ENCODE data around the gene ZNF575. TPM values are rescaled to one million over a fixed set of nuclear protein-coding genes. Genes with fewer than 3 reads are reported as not detected.

The ZNF575 gene, protein sequence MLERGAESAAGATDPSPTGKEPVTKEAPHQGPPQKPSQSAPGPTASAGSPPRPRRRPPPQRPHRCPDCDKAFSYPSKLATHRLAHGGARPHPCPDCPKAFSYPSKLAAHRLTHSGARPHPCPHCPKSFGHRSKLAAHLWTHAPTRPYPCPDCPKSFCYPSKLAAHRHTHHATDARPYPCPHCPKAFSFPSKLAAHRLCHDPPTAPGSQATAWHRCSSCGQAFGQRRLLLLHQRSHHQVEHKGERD
- total RNA-seq: 0.81 TPM

DNA sequence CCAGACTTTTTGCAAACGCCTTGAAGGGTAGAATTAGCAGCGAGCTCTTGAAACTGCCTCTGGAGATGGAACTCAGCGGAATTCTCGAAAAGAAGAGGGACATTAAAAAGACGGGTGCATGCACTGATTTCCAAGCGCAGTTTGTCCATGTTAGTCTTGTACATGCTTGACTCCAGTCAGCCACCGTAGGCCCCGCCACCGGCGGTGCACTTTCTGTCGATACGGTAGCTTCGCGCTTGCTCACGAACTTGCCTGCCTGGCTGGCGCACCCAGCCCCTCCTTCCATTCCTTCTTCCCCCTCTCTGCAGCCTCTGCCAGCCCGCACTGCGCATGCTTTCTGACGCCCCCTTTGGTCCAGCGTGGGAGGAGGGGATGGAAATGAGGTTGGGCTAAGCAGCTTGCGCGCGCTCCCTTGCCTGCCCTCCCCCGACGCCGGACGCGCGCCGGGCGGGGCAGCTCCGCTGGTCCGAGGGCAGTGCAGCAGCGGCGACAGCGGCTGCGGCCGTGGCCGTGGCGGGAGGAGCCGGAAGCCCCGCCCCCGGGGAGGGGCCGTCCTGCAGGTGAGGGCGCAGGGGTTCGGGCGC lies at the start of gene ZNF575:
TSS of gene ZNF575 (plus strand) at position 227 of the 584 bp plus-strand sequence. CDS start 1,235 bp downstream, outside the sequence.
- peak; percentile 74 to 93 (median 91) for DNase-seq (ENCODE audit: low read depth in 2 of 3, low spot score in 2 of 3)

DNA sequence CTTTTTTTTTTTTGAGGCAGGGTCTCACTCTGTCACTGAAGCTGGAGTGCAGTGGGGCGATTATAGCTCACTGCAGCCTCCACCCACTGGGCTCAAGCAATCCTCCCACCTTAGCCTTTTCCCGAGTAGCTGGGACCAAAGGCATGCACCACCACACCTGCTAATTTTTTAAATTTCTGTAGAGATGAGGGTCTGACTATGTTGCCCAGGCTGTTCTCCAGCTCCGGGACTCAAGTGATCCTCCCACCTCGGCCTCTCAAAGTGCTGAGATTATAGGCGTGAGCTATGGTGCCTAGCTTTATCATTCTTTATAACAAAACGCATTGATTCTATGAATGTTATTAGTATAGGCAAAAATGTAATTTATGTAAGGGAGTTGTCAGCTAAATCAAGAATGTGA lies 49.7 kb upstream of the ZNF575 start:
- no peak for DNase-seq (ENCODE audit: low read depth in 2 of 3, low spot score in 2 of 3)

DNA sequence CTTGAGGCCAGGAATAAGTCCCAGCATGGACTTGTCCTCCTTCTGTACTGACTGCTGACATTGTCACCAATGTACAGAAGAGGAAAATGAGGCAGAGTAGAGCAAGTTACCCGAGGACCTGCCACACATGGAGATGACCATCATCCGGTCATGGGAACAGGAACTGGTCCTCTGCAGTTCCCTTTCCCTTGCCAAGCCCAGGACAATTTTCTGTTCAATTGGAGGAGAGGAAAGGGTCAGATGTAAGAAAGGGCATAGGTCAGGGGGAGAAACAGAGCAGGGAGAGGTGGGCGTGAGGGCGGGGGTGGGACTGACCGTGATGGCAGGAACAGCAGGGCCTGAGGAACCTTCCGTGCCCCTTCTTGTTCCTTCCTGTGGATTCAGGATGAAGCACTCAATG lies 47.0 kb upstream of the ZNF575 start:
- no peak for DNase-seq (ENCODE audit: low read depth in 2 of 3, low spot score in 2 of 3)

DNA sequence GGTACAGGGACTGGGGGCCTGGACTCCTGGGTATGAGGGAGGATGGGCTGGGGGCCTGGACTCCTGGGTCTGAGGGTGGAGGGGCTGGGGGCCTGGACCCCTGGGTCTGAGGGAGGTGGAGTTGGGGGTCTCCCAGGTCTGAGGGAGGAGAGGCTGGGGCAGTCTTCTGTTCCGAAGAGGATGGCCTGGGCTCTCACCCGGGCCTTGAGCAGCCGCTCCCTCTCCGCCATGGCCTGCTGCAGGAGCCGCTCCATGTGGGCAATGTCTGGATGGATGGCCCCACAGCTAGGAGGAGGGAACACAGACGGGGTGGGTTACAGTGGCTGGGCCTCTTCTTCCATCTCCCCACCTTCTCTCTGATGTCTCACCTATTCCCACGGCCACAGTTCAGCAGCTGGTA lies 46.6 kb upstream of the ZNF575 start:
- no peak for DNase-seq (ENCODE audit: low read depth in 2 of 3, low spot score in 2 of 3)

DNA sequence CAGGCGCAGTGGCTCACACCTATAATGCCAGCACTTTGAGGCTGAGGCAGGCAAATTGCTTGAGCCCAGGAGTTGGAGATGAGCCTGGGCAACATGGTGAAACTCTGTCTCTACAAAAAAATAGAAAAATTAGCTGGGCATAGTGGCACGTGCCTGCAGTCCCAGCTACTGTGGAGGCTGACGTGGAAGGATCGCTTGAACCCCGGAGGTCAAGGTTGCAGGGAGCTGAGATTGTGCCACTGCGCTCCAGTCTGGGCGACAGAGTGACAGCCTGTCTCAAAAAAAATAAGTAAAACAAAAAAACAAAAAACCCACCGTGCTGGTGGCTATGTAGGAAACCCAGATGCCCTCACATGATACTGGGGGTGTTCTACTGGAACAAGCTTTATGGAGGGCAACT lies 44.8 kb upstream of the ZNF575 start:
- no peak for DNase-seq (ENCODE audit: low read depth in 2 of 3, low spot score in 2 of 3)

DNA sequence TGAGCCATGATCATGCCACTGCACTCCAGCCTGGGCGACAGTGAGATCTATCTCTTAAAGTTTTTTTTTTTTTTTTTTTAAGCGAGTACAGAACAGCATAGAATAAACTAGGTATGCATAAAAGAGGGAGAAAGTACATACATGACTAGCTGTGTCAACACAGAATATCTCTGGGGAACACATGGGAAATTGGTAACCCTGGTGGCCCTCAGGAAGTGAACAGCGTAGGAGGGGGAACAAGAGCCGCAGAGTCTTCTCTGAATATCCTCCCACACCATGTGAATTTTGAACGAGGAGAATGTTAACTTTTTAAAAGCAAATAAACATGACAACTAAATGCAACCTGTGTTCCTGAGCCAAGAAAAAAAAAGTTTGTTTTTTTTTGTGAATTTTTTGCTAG lies 43.7 kb upstream of the ZNF575 start:
- DNase-seq (ENCODE audit: low read depth in 2 of 3, low spot score in 2 of 3): peak in 1 of 3 donors; percentile 34

DNA sequence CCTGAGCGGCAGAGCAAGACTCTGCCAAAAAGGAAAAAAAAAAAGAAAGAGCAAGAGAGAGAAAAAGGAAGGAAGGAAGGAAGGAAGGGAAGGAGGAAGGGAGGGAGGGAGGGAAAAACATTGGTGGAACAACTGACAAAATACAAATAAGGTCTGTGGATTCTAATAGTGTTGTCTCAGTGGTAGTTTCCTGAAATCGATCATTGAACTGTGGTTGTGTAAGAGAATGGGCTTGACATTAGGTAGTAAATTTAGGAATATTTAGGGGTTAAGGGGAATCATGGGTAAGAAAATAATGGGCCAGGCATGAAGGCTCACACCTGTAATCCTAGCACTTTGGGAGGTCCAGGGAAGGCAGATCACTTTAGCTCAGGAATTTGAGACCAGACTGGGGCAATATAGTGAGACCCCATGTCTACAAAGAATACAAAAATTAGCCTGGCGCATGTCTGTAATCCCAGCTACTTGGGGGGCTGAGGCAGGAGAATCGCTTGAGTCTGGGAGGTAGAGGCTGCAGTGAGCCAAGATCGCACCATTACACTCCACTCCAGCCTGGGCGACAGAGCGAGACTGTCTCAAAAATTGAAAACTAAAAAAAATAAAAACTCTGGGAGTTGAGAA lies 42.9 kb upstream of the ZNF575 start:
- DNase-seq (ENCODE audit: low read depth in 2 of 3, low spot score in 2 of 3): no peak

DNA sequence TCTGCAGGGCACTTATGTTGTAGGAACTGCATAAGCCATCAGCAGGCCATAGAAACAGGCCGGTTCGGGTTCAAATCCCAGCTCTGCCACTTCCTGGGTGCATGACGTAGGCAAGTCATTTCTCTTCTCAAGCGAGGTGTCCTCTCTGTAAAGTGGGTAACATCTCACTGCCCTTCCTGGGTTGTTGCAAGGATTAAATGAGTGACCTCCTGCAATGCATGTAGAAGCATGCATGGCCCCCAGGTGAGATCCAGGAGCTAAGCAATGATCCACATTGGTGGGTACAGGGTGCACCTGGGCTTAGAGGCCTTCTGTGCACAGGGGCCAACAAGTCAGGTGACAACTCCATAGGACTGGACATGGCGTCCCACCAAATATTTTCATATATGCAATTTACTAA lies 42.2 kb upstream of the ZNF575 start:
- no peak for DNase-seq (ENCODE audit: low read depth in 2 of 3, low spot score in 2 of 3)

DNA sequence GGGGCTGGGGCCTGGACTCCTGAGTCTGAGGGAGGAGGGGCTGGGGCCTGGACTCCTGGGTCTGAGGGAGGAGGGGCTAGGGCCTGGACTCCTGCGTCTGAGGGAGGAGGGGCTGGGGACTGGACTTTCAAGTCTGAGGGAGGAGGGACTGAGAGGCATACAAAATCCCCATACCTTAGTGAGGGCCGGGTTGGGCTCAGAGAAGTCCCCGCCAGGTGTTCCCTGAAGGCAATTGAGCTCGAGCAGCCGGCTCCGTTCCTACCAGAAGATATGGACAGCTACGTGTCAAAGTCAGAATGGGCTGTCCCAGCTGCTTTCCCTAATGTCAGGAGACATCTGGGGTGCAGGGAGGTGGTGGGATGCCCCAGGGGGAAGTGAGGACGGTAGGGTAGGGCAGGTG lies 37.9 kb upstream of the ZNF575 start:
- no peak for DNase-seq (ENCODE audit: low read depth in 2 of 3, low spot score in 2 of 3)

DNA sequence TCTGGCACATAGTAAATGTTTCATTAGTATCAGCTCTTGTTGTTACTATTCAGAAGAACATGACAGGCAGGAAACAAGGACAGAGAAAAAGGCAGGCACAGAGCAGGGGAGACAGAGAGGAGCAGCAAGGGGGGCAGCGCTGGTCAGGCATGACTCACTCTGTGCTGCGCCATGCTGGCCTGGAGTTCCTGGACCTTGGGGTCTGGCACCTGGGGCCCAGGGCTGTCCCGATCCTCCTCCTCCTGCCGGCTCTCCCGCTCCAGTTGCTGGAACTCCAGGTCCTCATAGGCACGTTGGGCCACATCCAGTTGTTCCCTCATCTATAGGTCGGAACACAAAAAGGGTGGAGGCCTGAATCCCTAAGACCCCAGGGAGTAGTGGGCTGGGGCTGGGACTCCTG lies 36.0 kb upstream of the ZNF575 start:
- DNase-seq (ENCODE audit: low read depth in 2 of 3, low spot score in 2 of 3): no peak

DNA sequence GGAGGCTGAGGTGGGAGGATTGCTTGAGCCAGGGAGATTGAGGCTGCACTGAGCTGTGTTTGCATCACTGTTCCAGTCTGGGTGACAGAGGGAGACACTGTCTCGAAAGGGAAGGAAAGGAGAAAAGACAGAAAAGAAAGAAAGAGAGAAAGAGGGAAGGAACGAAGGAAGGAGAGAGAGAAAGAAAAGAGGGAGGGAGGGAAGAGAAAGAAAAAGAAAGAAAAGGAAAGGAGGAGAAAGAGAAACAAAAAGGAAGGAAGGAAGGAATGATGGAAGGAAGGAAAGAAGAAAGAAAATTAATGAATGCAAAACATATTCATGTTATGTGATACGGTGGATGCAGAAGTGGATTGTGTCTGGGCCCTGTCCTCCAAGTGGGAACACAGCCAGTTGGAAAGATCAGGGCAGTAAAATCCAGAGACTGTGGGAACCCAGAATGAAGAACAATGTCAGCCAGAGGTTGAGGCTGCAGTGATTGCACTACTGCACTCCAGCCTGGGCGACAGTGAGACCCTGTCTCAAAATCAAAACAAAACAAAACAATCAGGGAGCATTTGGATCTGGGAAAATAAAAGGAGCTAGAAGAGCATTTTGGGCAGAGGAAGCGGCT lies 34.6 kb upstream of the ZNF575 start:
- DNase-seq (ENCODE audit: low read depth in 2 of 3, low spot score in 2 of 3): no peak

DNA sequence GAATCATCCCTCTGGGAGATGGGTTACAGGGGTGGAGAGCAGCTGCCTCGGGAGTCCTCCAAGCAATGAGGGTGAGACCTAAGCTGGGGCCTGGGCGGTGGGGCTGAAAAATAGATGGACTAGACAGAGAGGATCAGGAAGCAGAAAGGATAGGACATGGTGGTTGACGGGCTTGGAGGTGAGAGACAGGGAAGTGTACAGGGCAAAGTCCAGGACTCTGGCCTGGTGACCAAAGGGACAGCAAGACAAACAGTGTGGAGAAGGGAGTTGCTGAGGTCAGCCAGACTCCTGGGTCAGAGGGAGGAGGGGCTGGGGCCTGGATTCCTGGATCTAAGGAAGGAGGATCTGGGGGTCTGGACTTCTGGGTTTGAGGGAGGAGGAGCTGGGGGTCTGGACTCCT lies 33.9 kb upstream of the ZNF575 start:
- no peak for DNase-seq (ENCODE audit: low read depth in 2 of 3, low spot score in 2 of 3)

DNA sequence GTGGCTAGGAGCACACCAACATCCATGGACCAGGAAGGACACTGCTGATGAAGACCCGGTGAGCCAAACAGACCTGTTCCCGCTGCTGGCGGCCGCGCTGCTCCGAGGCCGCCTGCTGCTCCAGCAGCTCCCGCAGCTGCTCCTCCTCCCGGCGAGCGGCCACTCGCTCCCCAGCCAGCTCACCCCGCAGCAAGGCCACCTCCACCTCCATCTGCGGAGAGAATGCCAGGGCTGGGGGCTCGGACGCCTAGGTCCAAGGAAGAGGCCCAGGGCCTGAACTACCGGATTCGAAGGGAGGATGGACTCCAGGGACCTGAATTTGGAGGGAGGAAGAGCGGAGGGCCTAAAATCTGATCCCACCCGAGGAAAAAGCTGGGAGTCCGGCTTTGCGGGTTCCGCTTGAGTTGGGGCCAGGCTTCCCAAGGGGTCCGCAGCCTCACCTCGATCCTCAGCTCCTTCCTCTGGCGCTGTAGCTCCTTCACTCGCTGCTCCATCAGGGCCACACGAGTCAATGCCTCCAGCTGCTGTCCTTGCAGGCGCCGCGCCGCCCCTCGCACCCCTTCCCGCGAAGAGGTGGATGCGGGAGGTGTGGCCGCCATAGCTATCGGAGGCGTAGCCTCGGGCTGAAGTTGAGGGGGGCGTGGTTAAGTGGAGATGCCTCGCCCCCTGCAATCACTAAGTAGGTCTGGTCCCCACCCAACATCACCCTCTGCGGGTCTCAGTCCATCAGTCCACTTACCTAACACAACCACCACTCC lies 31.1 kb upstream of the ZNF575 start:
- DNase-seq (ENCODE audit: low read depth in 2 of 3, low spot score in 2 of 3): no peak

DNA sequence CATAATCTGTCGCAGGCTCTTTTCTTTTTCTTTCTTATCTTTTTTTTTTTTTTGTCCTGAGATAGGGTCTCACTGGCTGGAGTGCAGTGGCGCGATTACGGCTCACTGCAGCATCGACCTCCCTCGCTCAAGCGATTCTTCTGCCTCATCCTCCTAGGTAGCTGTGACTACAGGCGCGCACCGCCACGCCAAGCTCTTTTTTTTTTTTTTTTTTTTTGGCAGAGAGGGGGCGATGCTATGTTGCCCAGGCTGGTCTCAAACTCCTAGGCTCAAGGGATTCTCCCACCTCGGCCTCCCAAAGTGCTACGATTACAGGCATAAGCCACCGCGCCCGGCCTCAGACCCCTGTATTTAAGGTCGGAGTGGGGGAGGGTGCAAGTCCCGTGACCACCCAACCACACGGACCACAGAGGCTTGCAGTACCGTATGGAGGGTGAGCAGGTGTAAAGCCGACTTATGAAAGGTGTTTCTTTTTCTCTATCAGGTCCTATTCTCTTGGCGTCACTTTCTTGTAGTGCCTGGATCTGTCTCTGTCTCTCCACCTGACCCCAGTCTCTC lies 30.5 kb upstream of the ZNF575 start:
- DNase-seq (ENCODE audit: low read depth in 2 of 3, low spot score in 2 of 3): no peak

DNA sequence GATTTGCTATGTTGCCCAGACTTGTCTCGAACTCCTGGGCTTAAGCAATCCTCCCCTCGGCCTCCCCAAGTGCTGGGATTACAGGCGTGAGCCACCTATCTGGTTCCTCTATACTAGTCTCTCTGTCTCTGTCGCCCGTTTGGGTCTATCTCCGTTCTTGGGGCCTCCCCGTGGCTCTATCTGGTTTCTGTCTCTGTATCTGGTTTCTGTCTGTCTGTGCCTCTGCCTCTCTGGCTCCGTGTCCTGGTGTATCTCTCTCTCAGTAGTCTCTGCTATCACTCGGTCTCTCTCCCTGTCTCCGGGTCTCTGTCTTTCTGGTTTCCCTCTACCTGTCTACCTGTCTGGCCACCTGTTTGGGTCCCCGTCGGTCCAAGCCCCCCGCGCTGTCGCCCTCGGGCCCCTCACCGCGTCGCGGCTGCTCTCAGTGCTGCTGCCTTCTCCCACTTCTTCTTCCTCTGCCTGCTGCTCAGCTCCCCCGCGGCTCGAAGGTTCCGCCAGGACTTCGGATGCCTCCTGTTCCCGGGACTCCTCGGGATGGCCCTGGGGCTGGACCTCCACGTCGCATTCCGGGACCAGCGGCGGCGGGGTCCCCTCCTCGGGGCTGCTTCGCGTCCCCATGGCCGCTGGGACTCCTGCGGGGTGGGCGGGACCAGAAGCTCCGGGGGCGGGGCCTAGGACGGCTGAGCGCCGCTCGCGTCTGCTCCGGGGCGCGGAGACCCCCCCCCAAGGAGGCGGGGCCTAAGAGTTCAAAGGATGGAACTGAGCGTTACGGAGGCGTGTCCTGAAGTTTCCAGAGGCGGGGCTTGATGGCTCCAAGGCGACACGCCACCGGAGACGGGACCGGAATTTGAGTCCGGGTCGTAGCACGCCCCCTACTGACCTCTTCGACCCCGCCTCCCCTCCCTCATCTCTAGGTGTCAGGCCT lies 29.2 kb upstream of the ZNF575 start:
- DNase-seq (ENCODE audit: low read depth in 2 of 3, low spot score in 2 of 3): peak; percentile 91 to 98 (median 96)

DNA sequence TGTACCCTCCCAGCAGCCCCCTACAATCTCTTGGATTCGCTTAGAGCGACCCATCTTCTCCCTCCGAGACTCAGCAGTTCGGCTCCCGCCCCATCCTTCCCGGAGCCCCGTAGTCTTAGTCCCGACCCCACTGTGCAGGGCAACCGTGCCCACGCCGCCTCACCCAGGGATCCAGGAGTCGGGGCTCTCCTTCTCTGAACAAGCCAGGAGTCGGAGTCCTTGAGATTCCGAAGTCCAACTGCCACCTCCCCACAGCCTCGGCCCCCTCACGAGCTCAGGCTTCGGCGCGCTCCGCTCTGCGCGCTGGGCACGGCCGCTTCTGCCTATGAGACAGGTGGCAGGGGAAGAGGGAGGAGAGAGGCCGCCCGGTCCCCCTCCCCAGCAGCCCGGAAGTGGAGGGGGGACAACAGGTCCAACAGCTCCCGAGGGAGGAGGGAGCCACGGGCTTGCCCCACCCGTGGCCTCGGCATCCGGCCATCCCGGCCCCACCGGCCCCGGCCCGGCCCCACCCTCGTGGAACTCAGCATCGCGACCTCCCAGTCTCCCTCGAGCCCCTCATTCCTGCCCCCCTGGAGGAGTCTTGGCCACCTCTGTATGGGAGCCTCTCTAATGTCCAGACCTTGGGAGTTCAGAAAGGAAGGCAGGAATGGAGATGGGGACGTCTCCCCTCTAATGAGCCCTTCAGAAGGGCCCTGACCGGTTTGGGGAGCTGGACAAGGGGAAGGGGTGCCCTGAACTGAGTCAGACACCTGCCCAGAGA lies 28.4 kb upstream of the ZNF575 start, which contains the start of gene PHLDB3:
TSS of gene PHLDB3 (minus strand) at position 321 of the 760 bp plus-strand sequence. CDS start 628 bp downstream, outside the sequence.
- no peak for DNase-seq (ENCODE audit: low read depth in 2 of 3, low spot score in 2 of 3)

DNA sequence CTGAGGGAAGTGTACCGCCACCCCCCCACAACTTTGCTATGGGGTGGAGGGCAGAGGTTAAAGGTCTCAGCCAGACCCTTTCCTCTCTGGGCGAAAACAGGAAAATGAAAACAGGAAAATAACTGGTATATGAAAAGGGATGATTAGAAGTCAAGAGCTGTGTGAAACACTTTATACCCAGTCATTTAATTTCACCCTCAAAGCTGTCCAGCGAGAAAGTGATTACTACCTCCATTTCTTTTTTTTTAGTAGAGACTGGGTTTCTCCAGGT lies 27.9 kb upstream of the ZNF575 start:
- DNase-seq (ENCODE audit: low read depth in 2 of 3, low spot score in 2 of 3): no peak

DNA sequence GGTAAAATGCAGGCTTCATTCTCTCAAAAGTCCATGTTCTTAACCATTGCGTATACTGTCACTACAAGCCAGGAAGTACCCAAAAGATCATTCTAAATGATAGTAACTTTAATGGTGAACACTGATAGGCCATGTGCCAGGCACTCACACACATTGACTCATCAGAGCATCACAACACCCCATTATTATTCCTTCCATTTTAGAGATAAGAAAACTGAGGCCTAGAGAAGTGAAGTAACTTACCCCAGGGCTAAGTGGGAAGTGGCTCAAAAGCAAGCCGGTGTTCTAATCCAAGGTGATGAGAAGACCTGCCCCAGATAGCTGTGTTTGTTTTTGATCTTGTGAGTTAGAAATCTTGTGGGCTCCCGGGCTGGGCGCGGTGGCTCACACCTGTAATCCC lies 27.0 kb upstream of the ZNF575 start:
- DNase-seq (ENCODE audit: low read depth in 2 of 3, low spot score in 2 of 3): no peak

DNA sequence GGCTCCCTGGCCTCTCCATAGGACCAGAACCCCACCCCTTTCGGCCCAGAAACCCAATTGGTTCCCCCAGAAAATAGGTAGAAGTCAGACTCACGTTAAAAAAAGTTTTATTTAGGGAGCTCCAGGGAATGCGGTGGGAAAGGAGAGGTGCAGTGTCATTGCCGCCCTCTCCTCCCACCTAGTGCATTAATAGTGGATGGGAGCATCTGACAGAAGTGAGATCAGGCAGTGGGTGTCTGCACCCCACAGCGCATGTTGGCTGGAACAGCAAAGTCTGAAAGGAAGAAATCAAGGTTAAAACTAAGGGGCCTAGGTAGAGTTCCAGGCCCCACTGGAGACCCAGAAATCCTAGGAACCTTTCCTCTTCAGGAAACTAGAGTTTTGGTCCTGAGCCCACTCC lies 26.4 kb upstream of the ZNF575 start:
- no peak for DNase-seq (ENCODE audit: low read depth in 2 of 3, low spot score in 2 of 3)

Data from hematopoietic multipotent progenitor cell (in vitro differentiated cells).